ENCODE data around the gene PPARD.

- TF ChIP-seq EZH2 (IDR thresholded peaks at IDR 0.05; ENCODE audit: low read depth) (no peak), CTCF (conservative IDR thresholded peaks at IDR 0.05) (no peak)
Measured at GRCh38 chr6:35413911-35414310, 71.6 kb downstream of the PPARD start.

Measured in PC-9 (cell line).